ENCODE data around the gene EPN2.

DNA sequence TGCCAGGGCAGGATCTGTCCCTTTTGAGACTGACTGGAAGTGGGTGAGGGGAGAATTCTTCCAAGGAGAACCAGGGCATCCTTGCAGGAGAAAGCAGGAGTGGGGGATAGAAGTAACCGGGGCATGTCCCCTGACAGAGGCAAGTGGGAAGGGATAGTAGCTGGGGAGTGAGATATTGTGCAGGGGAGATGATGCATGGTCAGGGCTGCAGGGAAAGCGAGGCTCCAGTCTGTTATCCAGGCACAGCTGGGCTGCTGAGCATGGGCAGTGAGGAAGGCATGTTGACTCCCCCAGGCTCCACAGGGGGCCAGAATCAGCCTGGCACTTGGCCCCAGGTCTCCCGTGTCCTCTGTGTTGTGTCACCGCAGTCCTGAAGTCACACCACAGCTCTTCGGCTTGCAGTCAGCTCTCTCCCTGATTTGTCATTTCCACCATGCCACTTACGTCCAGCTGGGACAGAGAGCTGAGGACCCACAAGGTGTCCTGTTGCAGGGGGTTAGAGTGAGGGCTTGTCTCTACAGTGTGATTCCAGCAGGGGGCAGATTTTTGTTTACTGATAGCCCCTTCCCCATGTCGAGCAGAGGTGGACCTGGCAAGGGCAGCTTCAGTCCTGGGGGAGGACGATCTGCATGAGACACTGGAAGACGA is 84.4 kb downstream of the EPN2 start:
- TF ChIP-seq, protein P1, sequence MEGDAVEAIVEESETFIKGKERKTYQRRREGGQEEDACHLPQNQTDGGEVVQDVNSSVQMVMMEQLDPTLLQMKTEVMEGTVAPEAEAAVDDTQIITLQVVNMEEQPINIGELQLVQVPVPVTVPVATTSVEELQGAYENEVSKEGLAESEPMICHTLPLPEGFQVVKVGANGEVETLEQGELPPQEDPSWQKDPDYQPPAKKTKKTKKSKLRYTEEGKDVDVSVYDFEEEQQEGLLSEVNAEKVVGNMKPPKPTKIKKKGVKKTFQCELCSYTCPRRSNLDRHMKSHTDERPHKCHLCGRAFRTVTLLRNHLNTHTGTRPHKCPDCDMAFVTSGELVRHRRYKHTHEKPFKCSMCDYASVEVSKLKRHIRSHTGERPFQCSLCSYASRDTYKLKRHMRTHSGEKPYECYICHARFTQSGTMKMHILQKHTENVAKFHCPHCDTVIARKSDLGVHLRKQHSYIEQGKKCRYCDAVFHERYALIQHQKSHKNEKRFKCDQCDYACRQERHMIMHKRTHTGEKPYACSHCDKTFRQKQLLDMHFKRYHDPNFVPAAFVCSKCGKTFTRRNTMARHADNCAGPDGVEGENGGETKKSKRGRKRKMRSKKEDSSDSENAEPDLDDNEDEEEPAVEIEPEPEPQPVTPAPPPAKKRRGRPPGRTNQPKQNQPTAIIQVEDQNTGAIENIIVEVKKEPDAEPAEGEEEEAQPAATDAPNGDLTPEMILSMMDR (IDR thresholded peaks at IDR 0.05), result no peak
- TF ChIP-seq POLR2A (IDR thresholded peaks at IDR 0.05), result no peak

All from uterus (tissue), 2 donors.